Gastrocnemius medialis (tissue), 4 donors: Measurements from ENCODE around the gene PDE10A.

Experiments
- POLR2A ChIP-seq, 2 donors: fragments of 450-650 bp; IDR thresholded peaks; one replicate each; pipeline ENCODE4 v1.6.1; 2017; ENCODE audit warnings: antibody characterized with exemption in 2 of 2, mild to moderate bottlenecking in 2 of 2, moderate library complexity in 2 of 2
- TF ChIP-seq, protein P1 (sequence below), 5 experiments: fragments of 450-650 bp in 3 of 5; fragments of 200-600 bp in 2 of 5; sonication (generic) in 2 of 5; IDR thresholded peaks in 4 of 5; conservative IDR thresholded peaks in 1 of 5; 1 replicate in 4 of 5; 2 replicates in 1 of 5; pipeline ENCODE4 v1.5.1; 2016 to 2019; ENCODE audit warnings: antibody characterized with exemption in 5 of 5, mild to moderate bottlenecking in 3 of 5, moderate library complexity in 3 of 5

GRCh38 chr6:165556116-165556843 is 106.8 kb downstream of the PDE10A start:
- TF ChIP-seq, protein P1, sequence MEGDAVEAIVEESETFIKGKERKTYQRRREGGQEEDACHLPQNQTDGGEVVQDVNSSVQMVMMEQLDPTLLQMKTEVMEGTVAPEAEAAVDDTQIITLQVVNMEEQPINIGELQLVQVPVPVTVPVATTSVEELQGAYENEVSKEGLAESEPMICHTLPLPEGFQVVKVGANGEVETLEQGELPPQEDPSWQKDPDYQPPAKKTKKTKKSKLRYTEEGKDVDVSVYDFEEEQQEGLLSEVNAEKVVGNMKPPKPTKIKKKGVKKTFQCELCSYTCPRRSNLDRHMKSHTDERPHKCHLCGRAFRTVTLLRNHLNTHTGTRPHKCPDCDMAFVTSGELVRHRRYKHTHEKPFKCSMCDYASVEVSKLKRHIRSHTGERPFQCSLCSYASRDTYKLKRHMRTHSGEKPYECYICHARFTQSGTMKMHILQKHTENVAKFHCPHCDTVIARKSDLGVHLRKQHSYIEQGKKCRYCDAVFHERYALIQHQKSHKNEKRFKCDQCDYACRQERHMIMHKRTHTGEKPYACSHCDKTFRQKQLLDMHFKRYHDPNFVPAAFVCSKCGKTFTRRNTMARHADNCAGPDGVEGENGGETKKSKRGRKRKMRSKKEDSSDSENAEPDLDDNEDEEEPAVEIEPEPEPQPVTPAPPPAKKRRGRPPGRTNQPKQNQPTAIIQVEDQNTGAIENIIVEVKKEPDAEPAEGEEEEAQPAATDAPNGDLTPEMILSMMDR (IDR thresholded peaks at IDR 0.05 in 4 of 5, conservative IDR thresholded peaks at IDR 0.05 in 1 of 5), result no peak
- no peak for TF ChIP-seq POLR2A (IDR thresholded peaks at IDR 0.05)
